NCI-H1105 treated with DMSO at 0.1 percent for 48 hours (cell line): ENCODE measurements around the gene MIPEP.
"Not testable (repeated sequence)": the region's sequence is repeated elsewhere in the genome, so short reads cannot be mapped to it uniquely, and the experiment has no call there.

Source experiments
- DNase-seq: peaks from one replicate; lab custom pipeline; 2025; lab: John Stamatoyannopoulos, UW

MIPEP gene

DNA sequence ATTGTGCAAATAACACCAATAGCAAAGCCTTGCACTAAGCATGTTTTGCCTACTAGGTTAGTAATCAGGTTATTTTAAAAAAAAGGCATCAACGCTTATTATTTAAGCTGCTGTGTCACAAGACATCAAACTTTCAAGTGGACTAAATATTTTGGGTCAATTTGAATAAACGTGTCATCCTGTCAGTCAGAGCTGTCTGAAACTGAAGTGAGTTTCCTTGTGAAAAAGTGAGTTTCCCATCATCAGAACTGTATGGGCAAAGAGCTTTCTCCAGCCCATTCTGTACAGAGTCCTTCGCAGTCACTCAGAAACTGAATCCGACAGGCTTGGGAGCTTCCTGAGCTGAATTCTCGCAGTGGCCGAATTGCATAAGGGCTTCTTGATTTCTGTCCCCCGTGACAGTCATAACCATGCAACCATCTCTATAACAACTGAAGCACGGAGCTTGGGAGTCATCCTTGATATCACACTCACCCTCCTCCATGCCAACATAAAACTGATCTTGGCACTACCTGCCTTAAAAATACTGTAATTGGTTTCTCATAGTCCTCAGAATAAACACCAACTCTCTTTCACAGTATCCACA lies 139.8 kb downstream of the MIPEP start:
- no peak for DNase-seq

GRCh38 chr13:23748109-23748990 lies 140.8 kb downstream of the MIPEP start:
- DNase-seq = no peak

GRCh38 chr13:23746141-23746540 lies 143.1 kb downstream of the MIPEP start:
- not testable (repeated sequence) for DNase-seq

- no peak for DNase-seq
Observed at GRCh38 chr13:23744315-23744714, 144.9 kb downstream of the MIPEP start.

- peak; percentile 47 for DNase-seq
Observed at GRCh38 chr13:23743278-23744076, 145.7 kb downstream of the MIPEP start.

- DNase-seq = no peak
Observed at GRCh38 chr13:23741879-23742510, 147.2 kb downstream of the MIPEP start.

DNA sequence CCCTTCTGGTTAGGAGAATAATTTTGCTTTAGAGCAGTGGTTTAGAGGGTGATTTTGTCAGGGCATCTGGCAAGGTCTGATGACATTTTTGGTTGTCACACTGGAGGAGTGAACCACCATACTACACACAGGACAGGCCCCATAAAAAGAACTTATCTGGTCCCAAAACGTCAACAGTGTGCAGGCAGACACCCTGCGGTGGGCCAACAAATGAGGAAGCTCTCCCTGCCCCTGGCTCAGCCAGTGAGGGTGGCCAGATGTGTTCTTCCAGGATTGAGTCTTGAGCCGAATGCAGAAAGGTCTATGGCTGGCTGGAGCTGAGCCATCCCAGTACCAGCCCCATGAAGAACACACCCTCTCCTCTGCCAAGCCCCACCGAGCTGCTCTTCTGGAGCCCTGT lies 149.2 kb downstream of the MIPEP start:
- no peak for DNase-seq

- peak; percentile 62 for DNase-seq
Observed at GRCh38 chr13:23739596-23739995, 149.6 kb downstream of the MIPEP start.

GRCh38 chr13:23736541-23736940 lies 152.7 kb downstream of the MIPEP start:
- DNase-seq = no peak

GRCh38 chr13:23735329-23735728 lies 153.9 kb downstream of the MIPEP start:
- no peak for DNase-seq

DNA sequence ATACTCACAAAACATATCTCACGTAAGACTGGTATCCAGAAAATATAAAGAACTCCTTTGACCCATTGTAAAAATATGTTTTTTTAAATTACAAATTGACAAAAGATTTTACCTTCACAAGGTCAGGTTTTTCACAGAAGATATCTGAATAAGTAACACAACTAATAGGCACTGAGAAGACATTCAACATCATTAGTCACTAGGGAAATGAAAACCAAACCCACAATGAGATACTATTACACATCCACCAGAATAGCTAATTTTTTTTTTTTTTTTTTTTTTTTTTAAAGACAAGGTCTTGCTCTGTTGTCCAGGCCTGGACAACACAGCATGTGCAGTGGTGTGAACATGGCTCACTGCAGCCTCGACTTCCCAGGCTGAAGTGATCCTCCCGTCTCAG lies 157.5 kb downstream of the MIPEP start:
- no peak for DNase-seq

DNA sequence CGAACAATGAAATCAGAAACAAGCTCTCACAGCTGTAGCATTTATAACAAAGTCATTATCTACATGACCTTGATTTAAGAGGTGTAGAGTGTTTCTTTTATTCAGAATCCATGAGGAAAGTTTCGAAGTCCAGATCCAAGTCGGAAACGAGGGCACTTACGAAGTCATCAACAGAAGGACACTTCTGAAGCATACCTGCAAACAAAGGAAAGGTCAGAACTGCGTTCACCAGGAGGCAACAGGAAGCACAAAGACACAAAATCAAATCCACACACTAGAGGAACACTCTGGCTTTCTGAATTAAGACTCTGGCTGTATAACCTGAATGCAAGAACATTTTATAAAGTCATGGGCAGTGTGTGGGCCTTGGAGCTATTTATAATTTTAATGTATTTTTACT lies 158.9 kb downstream of the MIPEP start:
- DNase-seq = no peak

- DNase-seq = no peak
Observed at GRCh38 chr13:23729531-23729930, 159.7 kb downstream of the MIPEP start.

GRCh38 chr13:23728807-23729206 lies 160.4 kb downstream of the MIPEP start:
- DNase-seq = no peak

DNA sequence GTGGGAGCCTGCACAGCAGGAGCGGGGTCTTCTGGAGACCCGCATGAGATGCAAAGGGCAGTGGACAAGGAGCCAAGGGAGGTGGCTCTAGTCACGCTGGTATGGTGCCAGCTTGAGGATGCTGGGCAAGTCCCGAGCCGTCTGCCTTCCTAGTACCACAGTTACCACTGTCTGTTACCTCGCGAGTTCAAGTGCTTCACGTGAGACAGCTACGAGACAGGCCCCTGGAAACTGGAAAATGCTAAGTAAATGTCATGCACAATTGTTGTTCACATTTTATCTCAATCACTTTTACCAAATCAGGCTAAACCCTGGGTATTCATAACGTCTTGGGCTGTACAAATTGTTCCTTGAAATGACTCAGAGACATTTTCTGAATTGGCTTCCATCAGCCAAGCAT lies 163.3 kb downstream of the MIPEP start:
- no peak for DNase-seq

DNA sequence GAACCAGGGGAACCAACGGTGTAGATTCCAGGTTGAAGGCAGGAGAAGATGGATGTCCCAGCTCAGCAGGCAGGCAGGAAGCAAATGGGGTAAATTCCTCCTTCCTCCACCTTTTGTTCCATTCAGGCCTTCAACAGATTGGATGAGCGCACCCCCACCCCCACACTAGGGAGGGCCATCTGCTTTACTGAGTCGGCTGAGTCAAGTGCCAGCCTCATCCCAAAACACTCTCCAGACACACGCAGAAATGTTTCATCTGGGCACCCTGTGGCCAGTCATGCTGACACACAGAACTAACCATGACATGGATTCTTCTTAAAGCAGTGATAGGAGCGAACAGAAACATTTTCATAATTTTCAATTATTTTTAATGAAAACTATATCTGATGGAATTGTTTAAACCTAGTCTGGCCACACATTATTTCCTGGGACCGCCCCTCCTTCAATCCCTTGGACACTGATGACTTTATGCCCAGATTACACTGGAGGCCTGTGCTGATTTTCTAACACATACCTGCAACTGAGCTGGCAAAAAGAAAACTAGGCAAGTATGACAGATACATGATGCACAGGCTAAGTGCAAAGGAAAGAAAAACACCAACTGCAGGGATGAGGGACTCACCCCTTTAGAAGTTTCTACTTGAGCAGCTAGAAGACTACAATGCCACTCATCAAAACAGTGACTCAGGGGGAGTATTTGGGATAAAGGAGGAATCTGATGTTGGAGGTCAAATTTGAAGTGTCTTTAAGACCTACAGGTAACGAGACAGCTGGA lies 164.8 kb downstream of the MIPEP start:
- no peak for DNase-seq

GRCh38 chr13:23723471-23723870 lies 165.7 kb downstream of the MIPEP start:
- no peak for DNase-seq

DNA sequence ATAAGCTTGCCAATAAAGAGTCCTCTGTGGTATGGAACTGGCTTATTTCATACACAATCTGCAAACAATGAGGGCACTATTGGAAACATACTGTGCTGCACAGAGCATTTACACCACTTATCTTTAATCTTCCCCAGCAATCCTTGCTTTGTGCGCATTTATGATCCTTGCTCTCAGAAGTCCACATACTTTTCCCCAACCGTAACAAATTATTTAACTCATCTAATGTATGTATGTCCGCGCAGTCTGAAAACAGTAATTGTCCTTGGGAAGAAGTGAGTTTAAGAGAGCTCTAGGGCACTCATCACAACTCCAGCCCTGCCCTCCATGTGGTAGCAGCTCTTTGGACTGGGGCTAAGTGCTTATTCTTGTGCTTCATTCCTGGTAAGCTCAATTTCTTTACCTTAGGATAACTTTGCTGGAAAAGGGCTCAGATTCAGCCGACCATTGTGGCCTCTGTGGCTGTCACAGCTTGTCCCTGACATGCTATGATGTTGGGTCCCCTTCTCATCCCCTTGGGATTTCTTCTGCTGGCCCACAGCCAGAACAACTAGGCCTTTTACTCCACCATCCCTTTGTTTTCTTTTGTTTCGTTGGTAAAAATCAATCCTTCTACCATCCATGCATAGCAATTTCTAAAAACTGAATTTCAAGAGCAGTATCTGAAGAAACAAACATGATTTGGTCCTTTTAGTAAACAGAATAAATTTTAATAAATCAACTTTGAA lies 166.3 kb downstream of the MIPEP start:
- no peak for DNase-seq

- peak; percentile 12 for DNase-seq
Observed at GRCh38 chr13:23718996-23719395, 170.2 kb downstream of the MIPEP start.

- no peak for DNase-seq
Observed at GRCh38 chr13:23716401-23716800, 172.8 kb downstream of the MIPEP start.

DNA sequence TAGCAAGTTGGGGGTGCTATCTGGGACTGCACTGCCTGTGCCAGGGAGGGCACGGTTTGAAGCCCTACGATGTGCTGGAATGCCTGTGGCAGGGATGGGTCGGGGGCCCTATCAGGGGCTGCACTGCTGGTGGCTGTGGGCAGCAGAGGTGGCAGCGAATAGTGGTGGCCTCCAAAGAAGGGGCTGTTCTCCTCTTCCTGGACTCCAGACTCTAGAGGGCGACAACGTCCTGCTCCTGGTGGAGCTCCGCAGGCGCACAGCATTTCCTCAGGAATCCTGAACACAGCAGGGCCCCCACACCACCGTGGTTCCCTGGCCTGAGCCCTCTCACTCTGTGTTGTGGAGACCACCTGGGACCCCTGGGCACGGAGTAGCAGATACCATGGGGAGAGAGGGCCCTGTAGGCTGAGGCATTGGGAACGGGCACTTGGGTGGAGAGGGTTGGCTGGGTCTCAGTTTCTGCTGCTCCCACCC lies 173.4 kb downstream of the MIPEP start:
- no peak for DNase-seq
